ENCODE measurements around the gene KCNMA1.

The KCNMA1 gene

DNA sequence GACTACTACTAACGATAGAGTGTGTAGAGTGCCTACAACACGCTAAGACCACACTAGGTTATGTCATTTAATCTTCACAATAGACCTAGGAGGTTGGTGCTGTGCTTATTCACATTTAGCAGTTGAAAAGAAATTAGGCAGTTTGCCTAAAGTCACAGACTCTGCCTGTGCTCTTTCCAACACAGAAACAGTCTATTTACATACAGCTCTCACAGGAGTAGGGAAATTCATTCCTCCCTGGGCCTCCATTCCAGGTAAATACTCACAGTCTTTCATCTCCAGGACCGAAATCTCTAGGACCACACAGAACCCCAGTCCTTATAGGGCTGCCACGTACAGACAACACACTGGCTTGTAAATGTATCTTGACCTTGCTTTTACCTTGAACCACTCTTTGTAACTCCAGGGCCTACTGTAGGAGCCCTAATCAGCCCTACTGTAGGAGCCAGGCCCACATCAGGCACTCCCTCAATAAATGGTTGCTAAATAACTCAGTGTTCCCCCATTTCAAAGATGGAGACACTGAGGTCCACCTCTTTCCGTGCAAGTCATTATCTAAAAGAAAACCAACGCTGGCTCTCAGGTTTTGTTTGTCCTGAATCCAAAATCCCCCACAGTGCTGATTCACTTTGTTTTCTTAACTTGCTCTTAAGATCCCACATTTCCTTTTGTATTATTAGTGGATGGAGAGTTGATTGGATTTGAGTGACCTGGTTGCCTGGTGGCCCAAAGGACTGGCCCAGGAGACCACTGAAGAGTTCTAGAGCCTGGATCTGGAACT, 146.9 kb downstream of the KCNMA1 start:
- DNase-seq (ENCODE audit: low read depth in 2 of 2) = no peak

DNA sequence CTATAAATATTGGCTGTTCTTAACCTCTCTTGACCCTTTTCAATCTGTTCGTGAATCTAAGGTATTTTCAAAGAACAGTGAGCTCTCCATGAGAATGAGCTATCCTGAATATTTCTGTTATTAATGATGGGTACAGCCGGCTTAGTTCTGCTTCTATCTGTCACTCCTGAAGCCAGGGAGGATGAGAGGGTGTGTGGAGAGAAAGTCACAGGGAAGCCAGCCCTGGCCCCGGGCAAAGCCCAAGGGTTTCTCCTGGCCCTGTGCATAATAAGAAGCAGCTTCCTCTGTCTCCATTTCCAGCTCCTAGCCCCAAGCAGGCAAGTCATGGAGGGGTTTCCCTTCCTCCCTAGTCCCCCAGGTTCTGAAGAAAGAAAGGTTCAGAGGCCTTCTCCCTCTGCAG, 151.1 kb downstream of the KCNMA1 start:
- DNase-seq (ENCODE audit: low read depth in 2 of 2) = no peak

DNA sequence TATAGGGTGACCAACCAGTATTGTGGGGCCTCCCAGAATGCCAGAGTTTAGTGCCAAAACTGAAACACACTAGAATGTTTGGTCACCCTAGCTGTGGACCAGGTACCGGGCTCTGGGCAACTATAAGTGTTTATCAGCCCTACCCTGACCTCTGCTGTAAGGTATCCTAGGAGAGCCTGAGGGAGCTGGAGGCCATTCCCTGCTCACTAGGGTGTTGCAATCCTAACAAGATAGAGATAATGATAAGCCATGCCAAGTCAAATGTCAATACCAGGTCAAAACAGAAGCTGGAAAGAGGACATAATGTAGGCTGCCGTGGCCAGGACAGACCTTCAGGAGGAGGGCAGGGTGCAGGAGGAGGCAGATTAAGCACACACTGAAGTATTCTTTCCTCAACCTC, 151.8 kb downstream of the KCNMA1 start:
- no peak for DNase-seq (ENCODE audit: low read depth in 2 of 2)

DNA sequence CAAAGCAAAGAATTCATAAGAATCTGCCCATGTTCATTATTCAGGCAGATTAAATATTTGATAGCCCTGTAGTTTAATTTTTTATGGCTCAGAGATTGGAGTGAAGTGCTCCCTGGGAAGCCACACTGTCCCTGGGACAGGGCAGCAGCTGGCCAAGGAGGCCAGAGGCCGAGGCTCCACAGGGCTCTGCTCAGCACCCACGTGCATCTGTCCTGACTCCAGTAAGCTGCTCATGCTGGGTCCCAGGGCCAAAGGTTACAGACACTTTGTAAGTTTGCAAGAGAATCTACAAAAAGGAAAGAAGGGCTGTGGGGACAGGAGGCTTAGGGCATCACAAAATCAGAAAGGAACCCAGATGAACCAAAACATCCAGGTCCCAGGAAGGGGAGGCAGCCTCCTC, 155.5 kb downstream of the KCNMA1 start:
- no peak for DNase-seq (ENCODE audit: low read depth in 2 of 2)

DNA sequence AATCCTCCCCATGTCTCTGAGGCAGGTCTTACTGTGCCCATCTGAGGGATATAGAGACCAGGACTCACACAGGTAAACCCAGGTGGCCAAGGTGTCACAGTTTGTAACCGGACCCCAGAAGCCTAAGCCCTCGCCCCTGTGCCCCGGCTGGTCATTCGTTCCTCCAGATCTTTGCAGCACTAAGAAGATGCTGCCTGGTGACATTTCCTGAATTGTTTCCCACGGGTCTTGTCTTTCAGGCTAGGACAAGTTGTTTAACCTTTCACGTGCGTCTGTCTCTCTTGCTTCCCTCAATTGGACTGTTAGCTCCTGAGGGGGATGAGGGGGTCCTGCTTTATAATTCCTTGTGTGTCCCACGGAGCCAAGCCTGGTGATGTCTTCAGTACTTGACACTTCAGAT, 158.0 kb downstream of the KCNMA1 start:
- DNase-seq (ENCODE audit: low read depth in 2 of 2) = no peak

DNA sequence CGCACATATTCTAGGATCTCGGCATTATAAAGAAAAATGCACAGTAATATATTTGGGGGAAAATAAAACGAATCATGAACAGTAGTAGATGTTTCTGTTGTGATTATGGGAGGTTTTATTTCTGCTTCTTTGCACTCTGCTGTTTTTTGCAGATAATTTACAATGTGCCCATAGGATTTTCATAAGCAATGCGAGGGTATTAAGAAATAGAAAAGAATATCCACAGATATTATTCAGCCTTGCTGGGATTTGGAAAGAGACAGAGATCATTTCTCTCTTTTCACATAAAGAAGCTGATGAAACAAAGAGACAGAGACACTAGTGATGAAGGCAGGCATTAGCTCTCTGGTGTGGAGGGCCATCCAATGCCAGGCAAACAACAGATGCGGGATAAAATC, 158.6 kb downstream of the KCNMA1 start:
- no peak for DNase-seq (ENCODE audit: low read depth in 2 of 2)

DNA sequence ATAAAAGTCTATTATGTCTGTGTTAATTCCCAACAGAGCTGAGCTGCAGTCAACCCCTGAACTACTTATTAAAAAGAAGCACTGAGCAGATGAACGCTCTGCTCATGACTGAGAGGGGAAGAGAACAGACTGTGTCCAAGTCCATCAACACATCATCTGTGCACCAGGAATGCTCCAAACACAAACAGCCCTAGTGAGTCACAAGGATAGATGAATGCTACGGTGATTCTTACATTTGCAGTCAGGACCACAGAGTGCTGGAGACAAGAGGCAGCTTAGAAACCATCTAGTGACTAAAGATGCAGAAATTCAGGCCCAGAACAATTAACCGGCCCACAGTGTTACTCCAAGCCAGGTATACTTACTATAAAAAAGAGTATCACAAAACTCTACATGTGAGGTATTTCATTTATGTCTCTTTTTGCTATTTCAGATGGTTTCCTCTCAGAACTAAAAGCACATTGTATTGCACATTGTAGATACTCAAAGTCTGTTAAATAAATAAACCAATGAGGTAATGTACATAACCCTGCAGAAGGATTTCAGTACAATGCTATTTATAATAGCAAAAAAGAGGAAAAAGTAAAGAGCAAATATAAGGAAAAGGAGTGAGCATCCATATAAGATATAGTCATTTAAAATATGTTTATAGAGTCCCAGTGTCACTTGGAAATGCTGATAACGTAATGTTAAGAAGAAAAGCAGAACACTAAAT, 159.2 kb downstream of the KCNMA1 start:
- no peak for DNase-seq (ENCODE audit: low read depth in 2 of 2)

DNA sequence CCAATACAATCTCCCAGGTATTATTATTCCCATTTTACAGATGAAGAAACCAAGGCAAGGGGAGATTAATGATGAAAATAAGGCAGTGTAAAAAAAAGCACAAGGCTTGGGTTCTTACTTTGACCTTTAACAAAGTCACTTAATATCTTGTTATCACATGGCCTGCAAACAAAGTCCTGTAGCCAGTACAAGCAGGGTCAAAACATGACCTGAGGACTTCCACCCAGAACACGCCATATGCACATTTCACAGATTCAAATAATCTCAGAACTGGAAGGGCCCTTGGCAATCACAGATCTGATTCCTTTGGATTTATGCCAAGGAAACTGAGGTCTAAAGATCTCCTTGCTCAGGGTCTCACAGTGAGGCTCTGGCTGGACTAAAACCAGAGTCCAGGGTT, 162.1 kb downstream of the KCNMA1 start:
- no peak for DNase-seq (ENCODE audit: low read depth in 2 of 2)

DNA sequence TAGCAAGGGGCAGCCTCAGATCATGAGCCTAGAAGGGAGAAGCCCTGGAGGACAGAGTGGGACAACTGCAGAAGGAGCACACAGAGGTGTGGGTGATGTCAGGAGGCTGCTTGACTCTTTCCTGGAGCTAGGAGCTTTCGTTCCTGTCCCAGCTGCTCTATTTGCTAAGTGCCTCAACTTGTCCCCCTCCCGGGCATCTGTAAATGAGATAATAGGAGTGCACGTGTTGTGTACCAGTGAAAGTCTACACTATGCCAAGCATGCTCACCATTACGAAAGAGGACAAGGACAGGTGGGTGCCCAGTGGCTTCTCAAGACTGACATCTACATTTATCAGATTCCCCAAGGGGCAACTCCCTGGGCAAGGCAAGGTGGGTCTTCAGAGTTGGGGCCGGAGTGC, 162.7 kb downstream of the KCNMA1 start:
- no peak for DNase-seq (ENCODE audit: low read depth in 2 of 2)

DNA sequence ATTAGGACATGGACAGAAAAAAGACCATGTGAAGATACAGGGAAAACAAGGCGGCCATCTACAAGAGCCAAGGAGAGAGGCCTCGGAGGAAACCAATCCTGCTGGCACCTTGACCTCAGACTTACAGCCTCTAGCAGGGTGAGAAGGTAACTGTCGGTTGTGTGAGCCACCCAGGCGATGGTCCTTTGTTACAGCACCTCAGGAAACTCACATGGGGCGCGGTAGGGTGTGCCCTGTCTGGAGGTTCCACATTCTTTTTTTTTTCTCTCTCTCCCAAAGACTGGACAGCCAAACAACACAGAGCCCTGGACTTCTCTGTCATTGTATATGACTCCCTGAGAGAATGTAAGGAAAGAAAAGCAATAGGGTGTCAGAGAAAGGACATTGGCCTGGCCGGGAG, 163.2 kb downstream of the KCNMA1 start:
- DNase-seq (ENCODE audit: low read depth in 2 of 2) = no peak

DNA sequence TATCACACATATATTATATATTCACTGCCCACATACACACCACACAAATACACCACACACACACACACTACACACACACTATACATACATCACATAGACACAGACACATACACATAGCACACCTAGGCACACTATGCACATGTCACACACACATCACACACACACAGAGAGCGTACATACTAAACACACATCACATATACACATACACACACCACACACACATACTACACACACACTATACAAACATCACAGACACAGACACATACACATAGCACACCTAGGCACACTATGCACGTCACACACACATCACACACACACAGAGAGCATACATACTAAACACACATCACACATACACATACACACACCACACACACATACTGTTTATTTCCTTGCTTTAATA, 165.5 kb downstream of the KCNMA1 start:
- DNase-seq (ENCODE audit: low read depth in 2 of 2) = no peak

DNA sequence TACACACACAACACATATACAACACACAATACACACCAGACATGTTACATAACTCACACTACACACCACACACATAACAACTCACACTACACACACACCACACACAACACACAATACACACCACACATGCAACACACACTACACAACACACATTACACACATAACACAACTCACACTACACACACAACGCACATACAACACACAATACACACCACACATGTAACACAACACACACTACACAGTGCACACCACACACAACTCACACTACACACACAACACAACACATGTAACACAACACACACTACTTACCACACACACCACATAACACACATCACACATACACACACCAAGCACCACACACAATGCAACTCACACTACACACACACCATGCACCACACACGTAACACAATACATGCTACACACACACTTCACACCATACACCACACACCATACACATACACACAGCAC, 166.5 kb downstream of the KCNMA1 start:
- DNase-seq (ENCODE audit: low read depth in 2 of 2) = no peak

DNA sequence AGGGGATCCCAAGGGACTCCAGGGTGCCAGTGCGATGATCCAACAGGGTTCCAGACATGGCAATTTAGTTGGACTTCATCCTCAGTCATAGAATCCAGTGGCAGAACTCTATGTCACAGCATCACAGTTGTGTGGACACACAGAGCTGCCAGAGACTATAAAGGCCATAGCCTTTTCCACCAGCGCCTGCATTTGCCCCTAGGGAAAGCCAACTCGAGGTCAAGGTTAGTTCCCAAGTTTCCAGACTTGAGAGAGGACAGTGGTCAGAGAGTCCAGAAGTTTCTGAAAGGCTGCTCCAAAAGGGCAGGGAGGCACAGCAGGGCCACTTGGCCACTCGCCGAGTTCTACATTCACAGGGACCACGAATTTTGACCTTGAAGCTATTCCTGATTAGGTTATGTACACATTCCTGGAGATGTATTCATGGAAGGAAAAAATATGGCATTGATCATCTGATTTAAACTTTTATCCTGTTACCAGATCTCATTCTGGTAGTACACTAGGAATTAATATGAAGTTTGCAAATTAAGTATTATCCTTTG, 170.1 kb downstream of the KCNMA1 start:
- no peak for DNase-seq (ENCODE audit: low read depth in 2 of 2)

DNA sequence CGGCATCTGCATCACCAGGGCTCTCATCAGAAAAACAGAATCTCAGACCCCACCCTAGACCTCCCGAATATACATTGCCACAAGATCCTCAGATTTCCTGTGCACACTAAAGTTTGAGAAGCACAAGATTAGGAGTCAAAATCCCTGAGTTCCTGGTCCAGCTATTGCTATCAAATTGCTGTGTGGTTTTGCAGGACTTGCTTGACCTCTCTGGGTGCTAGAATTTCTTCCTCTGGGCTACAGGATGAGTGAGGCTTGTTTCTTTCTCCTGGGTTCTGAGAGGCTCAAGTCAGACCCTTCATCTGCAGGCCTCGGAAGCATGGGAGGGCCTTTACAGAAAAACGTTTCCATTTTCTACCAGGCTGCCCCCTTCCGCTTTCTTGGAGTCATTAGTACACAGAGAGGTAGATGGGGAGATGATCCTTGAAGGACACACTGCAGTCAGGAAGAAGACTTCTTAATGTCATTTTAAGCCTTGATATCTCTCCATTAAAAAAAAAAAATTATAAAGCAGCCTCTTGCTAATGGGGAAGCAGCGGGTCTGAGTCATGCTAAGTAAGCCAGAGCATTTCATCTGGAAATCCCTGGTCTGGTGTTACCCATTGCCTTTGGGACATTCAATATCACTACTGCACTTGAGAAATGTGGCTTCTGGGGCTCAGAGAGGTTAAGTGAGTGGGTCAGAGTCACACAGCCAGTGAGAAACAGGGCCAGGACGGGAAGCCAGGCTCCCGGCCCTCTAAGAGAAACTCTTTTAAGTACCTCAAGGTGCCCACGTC, 173.5 kb downstream of the KCNMA1 start:
- no peak for DNase-seq (ENCODE audit: low read depth in 2 of 2)

DNA sequence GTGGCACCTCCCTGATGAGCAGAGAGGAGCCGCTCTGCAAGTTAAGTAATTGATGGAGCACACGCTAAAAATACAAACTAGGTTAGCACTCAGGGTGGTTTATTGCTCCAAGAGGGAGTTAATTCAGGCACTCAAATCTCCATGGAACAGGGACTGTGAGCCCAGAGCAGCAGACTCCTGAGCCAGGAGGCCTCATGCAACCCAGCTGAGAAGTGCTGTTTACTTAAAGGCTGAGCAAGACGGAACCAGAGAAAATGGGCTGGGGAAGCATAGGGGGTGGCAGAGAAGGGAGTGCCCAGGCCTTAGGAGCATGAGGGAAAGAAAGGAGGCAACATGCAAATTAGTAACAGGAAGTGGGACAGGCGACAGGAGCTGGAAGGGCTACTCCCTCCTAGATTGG, 174.1 kb downstream of the KCNMA1 start:
- DNase-seq (ENCODE audit: low read depth in 2 of 2) = no peak

DNA sequence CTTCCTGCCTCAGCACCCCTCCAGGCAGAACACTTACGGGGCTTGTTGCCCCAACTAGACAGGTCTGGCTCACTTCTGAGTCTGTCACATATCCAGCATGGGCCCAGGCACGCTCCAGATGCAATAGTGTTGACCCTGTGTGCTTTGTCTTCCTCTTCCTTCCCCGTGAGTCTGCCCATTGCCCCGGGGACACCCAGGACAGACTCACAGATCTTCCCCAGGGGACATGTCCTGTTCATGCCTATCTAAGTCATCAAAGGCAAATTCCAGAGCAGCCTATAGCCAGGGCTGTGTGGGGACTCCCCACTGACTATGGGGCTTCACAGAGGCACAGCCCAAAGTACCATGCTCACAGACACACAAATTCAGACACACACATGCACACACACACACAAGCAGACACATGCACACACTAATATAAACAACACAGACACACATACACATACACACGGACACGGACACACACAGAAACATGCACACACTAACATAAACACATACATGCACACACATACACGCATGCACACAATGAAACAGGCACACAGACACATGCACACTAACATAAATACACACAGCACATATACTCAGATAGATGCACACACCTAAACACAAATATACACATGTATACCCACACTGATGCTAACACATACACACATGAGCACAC, 175.8 kb downstream of the KCNMA1 start:
- DNase-seq (ENCODE audit: low read depth in 2 of 2) = no peak

DNA sequence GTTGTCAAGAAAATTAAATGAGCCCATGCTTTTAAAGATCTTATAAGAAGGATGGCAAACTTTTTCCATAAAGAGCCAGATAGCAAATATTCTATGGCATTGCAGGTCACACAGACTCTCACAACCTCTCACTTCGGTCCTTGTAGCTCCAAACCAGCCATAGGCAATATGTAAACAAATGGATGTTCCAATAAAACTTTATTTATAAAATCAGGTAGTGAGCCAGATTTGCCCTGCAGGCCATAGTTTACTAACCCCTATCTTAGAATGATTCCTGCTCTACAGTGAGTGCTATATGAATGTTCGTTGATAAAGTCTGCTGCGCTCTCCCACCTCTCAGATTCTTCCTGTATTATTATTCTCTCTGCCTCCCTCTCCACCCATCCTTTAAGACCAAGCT, 177.7 kb downstream of the KCNMA1 start:
- no peak for DNase-seq (ENCODE audit: low read depth in 2 of 2)

DNA sequence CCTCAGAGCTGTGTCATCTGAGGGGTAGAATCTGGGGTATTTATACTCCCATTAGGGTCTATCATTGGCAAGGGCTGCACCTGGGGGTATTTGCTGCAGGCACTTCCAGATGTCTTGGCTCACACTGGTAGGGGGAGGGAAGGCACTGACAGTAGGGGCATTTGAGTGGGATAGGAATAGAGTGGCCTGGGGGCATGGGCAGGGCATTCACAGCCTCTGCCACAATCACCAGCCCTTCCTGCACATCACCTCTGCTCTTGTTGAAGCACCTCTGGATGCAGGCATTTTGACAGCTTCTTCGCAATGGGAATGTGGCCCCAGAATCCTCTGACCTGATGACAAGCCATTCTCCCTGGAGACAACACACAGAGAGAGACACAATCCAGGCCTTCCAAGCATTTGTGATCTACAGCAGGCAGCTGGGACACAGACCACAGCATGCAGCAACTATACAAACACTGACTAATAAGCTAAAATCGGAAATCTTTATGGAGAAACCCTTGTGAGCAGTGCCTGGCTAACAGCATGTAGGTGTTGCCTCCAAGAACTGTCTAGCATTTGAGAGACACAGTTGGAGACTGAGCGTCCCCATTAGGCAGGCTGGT, 178.5 kb downstream of the KCNMA1 start:
- no peak for DNase-seq (ENCODE audit: low read depth in 2 of 2)

DNA sequence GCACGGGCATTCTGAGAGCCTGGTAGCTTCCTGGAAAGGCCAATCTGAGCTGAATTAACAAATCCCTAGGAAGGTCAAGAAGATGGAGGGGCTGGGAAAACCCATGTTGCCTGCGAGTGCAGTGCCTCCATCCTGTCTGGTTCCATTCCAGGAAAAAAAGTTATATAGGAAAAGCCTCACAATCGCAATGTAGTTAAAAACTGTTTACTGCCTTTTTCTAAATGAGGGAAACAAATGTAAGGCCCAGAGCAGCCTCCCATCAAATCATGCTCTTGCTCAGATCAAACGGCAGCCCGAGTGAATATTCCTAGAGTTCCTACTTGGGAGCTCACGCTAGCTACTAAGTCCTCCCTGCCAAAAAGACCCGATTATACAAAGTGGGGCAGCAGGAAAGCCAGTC, 179.9 kb downstream of the KCNMA1 start:
- no peak for DNase-seq (ENCODE audit: low read depth in 2 of 2)

DNA sequence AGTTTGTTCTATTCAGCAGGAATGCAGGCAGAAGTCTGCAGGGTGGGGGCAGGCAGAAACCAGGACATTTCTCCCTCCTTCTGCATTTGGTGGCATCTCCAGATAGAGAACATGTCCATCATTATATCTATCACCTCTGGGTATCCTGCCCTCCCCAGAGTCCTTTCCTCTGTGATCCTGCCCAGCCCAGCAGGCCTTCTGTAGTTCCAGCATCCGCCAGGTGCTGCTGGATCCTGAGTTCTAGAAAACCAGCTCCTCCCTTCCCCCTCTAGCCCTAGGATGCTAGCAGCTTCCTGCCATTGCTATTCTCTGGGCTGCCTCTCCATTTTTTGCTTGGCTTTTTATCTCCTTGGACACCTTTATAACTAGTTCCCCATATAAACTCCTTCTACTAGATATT, 180.3 kb downstream of the KCNMA1 start:
- DNase-seq (ENCODE audit: low read depth in 2 of 2) = no peak

DNA sequence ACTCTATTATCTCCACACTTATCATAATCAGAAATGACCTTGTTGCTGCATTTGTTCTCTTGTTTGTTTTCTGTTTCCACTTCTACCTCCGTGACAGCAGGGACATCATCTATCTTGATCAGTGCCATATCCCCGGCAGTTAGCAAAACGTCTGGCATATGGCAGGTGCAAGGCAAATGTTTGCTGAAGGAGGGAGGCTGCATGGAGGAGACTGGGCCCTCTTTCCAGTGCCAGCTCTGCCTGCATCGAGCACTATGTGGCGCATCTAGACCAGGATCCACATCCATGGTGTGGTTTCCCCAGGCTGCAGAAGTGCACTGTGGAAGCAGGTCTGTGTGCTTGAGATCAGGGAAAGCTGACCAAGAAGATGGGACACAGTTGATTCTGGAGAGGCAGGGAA, 181.2 kb downstream of the KCNMA1 start:
- no peak for DNase-seq (ENCODE audit: low read depth in 2 of 2)

Data from stimulated activated CD8-positive, alpha-beta memory T cell treated with anti-CD3 and anti-CD28 coated beads, Interleukin-2, amount 100 ng/mL, for 48 hours (primary cell).